NCI-H1436 treated with DMSO at 0.1 percent for 48 hours (cell line): ENCODE data around the gene B9D2.
"Not testable (repeated sequence)": the region's sequence is repeated elsewhere in the genome, so short reads cannot be mapped to it uniquely, and the experiment has no call there.

Experiments
- DNase-seq: peaks from one replicate; lab custom pipeline; 2025; lab: John Stamatoyannopoulos, UW

The B9D2 gene, protein sequence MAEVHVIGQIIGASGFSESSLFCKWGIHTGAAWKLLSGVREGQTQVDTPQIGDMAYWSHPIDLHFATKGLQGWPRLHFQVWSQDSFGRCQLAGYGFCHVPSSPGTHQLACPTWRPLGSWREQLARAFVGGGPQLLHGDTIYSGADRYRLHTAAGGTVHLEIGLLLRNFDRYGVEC

DNA sequence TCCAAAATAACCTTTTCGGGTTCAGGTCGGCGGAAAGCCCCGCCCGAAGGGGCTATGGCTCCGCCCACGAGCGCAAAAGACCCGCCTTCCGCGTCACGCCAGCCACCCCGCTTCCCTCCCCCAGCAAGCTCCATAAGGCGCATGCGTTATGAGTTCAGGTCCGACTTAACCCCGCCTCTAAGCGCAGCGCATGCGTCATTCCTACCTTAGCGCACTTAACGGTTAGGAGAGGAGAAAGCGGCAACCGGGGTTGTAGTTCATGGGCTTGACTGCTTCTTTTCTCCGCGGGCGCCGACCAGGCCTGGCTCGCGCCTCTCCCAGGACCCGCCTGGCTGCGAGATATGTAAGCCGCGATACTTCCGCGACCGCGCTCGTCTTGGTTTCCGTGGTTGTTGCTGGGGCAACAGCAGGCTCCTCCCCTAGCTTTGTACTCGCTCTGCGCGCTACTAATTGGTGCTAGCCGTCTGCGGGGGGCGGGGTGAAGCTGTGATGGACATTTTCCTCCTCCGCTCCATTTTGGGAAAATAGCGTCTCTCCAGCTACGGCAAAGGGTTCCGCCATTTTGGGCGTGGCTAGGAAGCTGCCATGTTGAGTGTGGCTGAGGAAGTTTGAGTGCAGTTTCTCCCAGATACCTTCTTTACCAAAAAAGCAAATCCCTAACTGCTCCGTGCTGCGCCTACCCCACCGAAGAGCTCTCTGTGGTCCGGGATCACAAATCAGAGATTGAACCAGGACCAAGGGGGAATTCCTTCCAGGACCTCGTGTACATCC, at the start of gene B9D2:
Gene B9D2 (minus strand): TSS at position 397 of the 771 bp plus-strand sequence. CDS start 630 bp downstream, outside the sequence.
- peak; percentile 92 for DNase-seq

DNA sequence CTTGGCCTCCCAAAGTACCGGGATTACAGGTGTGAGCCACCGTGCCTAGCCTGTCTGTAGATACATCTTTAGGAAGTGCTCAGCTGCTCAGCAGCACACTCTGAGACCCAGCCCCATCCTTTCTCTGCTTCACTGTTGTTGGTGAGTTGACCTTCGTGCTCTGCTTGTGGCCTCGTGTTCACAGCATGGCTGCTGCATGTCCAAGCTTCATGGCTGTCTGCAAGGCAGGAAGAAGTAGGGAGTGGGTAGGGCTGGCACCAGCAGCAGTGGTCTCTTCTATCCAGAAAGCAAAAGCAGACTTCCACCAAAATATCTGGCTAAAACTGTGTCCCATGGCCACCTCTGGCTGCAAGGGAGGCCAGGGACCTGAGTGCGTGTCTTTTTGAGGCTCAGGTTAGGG, 49.0 kb upstream of the B9D2 start:
- no peak for DNase-seq

DNA sequence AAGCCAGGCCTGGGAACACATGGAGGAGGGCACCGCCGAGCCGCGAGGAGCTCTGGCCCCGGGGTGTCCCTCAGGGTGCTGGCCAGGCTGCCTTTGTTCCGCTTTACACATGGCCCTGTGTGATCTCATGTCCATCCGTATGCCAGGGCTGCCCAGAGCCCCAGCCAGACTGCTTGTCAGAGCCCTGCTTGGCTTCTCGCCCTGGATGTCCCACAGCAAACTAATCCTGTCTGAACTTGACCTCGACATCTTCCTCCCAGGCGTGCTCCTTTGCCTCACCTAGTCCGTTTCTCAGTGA, 48.0 kb upstream of the B9D2 start:
- no peak for DNase-seq

DNA sequence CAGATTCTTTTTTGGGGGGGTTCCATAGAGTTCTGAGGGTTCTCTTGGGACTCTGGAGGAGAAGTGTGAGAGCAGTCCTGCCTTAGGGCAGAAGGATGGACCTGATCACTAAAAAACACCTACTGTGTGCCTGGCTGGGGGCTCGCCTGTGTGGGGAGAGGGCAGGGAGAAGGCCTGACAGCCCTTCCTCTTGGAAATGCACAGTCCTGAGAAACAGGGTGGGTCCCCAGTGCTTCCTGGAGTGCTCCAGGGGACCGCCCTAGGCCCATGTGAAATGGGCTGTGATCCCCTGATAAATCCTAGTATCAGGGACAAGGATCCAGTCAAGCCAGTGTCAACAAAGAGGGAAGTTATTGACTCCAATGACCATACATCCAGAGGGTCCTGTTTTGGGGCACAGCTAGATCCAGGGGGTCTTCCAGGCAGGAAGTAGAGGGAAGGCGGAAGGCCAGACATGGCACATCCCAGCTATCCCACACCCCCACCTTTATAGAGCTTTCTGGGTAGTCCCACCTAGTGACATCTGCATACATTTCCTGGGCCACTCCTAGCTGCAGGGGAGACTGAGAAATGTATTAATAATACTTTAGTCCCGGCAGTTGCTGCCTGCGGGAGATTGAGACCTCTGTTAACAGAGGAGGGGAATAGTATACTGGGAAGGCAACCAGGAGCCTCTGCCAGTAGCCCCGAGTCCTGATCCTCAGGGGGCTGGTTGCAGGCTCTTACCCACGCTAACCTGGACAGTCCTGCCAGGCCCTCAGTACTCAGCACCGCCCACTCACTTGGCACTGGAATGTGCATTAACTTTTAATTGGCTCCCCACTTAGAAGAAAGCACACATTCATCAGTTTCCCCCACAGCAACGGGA, 47.4 kb upstream of the B9D2 start:
- no peak for DNase-seq

DNA sequence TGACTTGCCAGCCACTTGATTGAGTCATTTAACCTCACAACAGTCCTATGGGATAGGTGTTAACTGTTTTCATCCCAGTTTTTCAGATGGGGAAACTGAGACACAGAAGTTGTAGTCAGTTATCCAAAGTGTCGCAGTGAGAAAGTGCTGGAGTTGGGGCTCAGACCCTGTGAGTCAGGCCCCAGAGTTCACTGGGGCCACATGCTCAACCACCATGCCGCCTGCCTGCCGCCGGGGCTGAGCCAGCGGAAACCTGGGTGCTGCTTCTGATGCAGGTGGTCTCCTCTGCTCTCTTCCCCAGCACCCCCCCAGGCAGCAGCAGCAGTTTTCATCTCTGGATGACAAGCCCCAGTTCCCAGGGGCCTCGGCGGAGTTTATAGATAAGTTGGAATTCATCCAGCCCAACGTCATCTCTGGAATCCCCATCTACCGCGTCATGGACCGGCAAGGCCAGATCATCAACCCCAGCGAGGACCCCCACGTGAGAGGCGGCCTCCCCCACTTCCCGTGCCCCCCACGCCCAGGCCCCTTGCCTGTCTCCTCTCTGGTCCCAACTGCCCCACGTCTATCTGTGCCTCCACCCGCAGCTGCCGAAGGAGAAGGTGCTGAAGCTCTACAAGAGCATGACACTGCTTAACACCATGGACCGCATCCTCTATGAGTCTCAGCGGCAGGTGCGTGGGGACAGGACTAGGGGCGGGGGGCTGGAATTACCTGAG, 46.5 kb upstream of the B9D2 start:
- no peak for DNase-seq

DNA sequence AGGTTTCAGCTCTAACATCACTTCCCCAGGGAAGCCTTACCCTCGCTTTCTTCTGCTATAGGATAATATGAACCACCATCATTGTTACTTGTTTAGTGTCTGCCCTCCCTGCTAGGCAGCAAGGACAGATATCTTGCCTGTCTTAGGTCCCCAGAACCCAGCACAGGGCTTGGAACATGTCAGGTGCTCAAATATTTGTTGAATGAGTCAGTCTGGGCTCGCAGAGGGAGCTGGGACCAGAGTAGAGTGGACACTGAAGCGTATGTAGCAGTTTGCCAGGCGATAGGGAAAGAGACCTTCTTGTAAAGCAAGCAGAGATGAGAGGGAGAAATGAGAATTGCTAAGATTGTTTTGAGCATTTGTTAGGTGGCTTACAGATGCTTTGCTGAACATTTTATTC, 45.3 kb upstream of the B9D2 start:
- no peak for DNase-seq

DNA sequence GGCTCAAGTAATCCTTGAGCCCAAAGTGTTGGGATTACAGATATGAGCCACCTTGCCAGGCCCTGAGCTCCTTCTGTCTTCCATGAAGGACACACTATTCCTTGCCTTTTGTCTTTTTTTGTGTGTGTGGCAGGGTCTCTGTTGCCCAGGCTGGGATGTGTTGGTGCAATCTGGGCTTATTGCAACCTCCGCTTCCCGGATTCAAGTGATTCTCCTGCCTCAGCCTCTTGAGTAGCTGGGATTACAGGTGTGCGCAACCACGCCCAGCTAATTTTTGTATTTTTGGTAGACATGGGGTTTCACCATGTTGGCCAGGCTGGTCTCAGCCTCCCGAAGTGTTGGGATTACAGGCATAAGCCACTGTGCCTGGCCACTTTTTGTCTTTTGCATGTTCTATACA, 44.9 kb upstream of the B9D2 start:
- DNase-seq = not testable (repeated sequence)

DNA sequence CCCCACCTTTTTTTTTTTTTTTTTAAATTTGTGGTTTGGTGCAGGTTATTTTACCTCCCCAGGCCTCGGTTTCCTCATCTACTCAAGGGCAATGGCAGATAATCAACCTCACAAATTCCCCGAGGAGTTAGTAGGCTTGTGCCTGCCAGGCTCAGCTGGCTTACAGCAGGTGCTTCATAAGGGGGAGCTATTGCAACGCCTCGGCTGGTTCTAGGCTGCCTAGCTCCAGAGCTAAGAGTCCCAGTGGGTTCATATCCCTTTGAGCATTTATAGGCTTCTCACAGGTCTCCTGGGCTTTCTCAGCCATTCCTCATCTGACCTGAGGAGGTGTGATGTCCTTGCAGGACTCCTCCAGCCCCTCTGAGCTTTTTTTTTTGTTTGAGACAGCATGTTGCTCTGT, 44.3 kb upstream of the B9D2 start:
- no peak for DNase-seq

DNA sequence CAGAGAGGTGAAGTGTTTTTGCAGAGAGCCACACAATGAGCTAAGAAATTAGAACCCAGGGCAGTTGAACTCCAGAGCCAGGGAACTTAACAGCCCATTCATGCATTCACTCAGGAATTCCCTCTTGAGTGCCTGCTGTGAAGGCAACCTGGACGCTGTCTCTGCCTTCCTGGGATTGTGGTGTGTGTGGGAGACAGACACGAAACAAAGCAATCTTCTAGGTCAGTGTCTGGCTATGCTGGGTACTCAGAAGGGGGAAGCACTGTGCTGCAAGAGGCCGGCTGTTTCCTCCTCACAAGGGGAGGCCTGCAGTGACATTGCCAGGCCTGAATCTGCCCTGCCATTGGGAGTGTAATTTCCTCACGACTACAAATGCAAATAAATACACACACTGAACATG, 43.3 kb upstream of the B9D2 start:
- DNase-seq = no peak

DNA sequence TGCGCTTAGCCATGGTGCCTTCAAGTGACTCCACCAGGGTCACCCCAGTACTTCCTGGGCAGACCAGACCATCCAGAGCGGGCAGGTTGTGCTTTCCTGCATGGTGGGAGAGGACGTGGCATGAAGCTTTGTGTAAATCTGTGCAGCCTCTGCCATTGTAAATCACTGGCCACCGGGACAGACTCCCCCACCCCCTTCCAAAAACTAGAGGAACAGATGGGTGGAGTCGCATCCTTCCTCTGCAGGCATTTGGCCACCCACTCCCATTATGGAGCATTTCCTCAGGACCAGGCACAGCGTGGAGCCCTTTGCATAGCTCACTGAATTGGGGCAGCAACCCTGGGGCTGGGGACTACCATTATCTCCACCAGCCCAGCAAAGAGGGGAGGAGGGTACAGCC, 41.8 kb upstream of the B9D2 start:
- DNase-seq = no peak

DNA sequence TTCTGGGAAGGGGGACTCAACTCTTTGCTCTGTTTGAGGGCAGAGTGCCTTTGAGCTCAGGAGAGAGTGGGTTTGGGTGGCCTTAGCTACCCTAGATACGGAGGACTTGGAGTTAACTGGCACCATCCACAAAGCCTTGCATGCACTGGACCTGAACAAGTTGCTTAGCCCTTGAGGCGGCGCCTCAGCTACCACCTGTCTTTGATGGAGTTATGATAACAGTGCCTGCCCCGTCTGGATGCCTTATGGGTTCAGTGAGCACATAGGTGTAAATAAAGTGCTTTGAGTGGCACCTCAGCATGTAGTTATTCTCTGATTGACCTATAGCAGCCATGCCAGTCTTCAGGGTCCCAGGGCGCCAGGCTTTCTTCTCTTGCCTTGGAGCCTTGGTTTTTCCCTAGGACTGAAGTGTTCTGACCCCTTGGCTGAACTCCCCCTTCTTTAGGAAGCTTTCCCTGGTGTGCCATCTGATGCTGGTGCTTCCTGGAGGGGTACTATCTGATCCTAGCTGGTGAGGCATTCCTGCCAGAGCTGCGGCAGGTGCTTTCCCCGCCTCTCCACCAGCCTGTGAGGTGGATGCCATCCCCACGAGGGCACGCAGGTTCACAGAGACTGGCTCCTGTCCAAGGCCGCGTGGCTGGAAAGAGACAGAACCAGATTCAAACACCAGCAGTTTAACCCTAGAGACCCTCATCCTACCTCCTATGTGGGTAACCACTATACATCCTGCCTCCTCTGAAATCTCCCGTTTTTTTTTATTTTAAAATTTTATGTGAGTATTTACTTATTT, 39.4 kb upstream of the B9D2 start:
- no peak for DNase-seq

DNA sequence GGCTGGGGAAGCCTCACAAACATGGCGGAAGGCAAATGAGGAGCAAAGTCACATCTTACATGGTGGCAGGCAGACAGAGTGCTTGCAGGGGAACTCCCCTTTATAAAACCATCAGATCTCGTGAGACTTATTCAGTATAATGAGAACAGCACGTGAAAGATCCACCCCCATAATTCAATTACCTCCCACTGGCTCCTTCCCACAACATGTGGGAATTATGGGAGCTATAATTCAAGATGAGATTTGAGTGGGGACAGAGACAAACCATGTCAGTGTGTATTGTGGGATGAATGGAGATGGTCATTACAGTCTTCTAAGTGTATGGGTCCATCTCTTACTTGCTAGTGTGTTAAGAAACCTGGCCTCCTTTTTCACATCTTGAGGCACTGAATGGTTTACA, 38.1 kb upstream of the B9D2 start:
- DNase-seq = no peak

DNA sequence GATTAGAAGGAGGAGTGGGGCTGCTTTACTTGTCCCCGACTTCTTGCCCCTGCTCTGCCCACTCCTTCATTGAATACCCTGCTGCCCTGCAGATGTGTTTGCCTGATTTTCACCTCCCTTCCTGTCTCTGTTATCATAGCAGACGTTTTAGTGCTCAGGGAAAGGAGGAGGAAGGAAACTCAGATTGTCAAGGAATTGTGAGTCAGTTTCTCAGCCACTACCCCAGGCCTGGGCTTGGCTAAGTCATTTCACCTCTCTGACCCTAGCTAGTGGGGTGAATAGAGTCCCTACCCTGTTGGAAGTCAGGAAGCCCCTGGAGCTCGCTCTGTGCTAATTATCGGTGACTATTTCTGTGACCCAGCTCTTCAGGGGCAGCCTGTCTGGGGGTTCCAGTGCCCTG, 37.5 kb upstream of the B9D2 start:
- DNase-seq = no peak

DNA sequence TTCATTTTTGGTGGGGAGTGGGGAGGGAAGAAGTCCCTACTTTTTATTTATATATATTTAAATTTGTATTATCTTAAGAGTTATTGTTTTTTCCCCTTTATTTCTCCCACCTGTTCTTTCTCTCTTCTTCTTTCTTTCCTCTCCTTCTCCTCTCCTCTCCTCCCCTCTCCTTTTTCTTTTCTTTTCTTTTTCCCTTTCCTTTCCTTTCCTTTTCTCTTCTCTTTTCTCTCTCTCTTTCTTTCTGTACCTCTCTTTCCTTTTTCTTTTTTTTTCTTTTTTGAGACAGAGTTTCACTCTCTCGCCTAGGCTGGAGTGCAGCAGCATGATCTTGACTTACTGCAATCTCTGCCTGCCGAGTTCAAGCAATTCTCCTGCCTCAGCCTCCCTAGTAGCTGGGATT, 35.6 kb upstream of the B9D2 start:
- no peak for DNase-seq

DNA sequence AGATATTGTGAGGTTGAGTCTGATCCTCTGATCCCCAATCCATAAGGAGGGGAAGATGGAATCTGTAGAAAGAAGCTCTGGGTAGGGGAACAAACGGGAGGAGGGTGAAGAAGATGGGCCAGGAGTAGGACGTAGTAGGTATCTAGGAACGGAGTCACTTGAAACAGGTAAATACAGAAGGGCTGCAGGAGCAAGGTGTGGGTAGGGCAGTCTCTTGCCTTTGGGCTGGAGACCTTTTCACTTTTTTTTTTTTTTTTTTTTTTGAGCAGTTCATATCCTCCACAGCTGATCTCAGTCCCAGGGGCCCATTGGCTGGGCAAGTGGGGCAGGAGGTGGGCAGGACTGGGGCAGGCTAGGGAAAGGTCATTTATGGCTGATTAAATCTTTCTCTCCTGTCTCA, 35.1 kb upstream of the B9D2 start:
- DNase-seq = no peak

DNA sequence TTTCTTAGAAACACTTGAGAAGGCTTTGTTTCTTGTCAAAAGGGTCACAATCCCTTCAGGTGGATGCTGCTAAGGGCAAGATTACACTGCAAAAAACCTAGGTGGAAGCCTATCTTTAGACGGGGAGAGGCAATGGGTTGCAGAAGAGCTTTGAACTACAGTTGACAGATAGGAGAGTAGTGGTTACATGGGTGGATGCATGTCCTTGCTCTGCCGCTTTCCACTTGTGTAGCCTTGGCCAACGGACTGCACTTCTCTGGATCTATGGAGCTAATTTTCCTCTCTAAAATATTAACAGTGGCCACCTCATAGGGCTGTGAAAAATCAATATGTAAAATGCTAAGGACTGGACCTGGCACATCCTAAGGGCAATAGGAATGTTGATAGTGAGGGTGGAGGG, 34.6 kb upstream of the B9D2 start:
- no peak for DNase-seq

DNA sequence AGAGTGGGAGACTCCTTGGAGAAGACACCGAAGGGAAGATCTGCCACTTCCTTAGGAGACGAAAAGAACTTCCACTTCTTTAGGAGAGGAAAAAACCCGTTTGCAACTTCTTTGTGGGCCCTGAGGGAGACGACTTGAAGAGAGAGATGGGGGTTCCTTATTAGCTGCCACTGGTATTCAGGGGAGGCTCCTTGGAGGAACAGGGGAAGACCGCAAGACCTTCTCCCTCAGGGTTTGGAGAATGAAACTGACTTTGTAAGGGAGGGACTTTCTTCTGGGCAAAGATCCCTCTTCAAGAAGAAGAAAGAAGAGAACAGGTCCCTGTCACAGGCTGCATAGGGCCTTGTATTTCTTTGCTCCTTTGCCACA, 34.1 kb upstream of the B9D2 start:
- no peak for DNase-seq

DNA sequence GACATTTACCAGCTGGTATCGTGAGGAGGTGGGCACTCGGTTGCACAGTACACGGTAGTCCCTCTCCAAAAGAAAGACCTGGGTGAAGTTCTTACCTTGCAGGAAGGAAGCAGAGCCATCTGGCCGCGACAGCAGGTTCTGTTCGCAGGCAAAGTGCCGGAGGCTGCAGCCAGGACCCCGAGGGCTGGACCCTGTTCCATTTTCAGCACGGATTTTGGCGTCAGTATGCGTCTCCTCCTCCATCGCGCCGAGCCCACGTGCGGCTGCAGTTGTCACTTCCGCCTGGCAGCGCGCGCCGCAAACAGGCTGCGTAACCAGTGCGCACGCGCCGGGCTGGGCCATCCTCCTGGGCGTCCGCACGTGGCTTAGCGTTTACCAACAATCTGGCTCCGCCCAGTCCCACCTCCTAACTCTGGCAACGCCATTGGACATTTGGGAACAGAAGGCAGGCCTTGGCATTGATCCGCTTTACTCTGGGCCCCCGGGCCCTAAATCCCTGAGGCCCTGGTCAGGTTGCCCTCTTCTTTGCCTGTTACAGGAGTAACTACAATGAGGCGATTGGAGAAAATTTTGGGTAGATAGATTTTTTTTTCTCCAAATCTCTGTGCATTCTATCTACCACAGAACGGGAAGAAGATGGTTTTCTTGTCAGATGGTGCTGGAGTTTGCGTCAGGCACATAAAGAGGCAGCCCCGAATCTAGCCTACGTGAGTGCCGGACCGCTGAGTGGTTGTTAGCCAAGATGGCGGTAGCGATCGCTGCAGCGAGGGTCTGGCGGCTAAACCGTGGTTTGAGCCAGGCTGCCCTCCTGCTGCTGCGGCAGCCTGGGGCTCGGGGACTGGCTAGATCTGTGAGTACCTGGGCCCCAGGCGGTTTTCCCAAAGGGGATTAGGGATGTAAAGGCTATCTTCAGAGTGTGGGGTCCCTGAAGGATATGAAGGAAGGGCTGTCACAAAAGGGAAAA, 33.4 kb upstream of the B9D2 start, which contains the start of the genes BCKDHA and EXOSC5:
Gene BCKDHA (plus strand): TSS at position 733 of the 964 bp plus-strand sequence. CDS start 10 bp downstream, at position 743.
Gene EXOSC5 (minus strand): TSS at position 274 of the 964 bp plus-strand sequence. CDS start 31 bp downstream, at position 243.
- DNase-seq = peak; percentile 98

DNA sequence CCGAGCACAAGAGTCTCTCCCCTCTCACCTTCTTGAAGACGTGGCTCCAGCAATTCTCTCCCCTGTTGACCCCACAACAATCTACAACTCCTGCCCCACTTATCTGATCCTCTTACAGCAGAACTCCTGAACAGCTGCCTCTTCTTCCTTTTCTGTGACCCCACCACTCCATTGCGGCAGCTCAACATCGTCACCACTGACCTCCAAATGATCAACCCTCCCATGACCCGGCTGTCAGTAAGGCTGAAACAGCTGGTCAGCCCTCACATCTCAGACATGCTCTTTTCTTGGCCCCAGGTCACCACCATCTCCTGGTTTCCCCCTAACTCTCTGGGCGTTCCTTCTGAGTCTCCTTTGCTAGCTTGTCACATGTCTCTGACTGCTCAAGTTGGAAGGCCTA, 31.4 kb upstream of the B9D2 start:
- DNase-seq = no peak

DNA sequence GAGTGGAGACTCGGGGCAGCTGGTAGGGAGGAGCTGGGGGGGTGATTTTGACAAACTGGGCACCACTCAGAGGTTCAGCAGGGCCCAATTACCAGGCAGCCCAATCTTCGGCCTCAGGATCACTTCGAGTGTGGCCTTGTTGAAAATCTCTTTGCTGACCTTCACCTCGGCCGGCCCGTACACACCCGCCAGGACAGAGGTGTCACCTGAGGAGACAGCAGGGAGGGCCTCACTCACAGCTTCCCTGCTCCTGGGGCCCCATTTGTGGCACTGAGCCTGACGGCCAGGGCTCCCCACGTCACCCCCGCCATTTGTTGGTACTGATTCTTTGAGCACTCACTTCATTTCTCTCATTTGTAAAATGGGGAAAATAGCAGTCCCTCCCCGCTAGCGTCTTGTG, 28.8 kb upstream of the B9D2 start:
- no peak for DNase-seq
